ENCODE data around the gene MESD. TPM values are rescaled to one million over a fixed set of nuclear protein-coding genes. Genes with fewer than 3 reads are reported as not detected.

Gene MESD
- total RNA-seq, 2 donors from 2014 or later: 36.8 to 39.0 TPM

DNA sequence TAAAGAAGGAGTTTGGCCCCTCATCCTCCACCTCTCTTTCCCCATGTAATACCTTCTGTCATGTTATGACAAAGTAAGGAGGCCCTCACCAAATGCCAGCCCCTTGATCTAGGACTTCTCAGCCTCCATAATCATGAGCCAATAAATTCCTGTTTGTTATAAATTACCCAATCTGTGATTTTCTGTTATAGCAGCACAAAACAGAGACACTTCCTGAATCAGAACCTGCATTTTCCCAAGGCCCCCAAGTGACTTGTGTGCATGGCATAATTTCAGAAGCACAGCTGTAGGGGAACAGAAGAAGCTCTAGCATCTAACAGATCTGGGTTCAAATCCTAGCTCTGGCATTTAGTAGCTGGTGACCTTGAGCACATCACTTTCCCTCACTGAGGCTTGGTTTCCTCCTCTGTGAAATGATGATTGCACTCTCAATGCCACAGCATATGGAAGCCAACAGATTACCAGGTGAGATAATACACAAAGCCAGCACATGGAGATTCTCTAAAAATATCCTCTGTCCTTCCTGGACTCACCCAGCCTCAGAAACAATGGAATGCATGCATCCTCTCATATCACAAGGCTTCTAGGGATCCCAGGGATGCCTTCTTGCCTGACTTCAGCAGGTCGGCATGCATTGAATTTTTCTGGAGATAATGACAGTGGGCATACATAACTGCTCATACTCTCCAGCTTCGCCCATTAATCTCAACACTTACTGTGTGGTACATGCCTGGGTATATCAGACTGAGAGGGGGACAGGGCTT, 37.4 kb upstream of the MESD start:
- DNase-seq (ENCODE audit: low spot score) (no peak), ATAC-seq (ENCODE audit: insufficient number of reproducible peaks, low FRiP score, low read depth) (no peak)
- Histone ChIP-seq H3K4me3 (no peak overlapping the region), H3K27ac (no peak overlapping the region), H3K27me3 (replicated peaks; ENCODE audit: insufficient read depth) (no peaks in the 10 kb centered on the region), H3K4me1 (ENCODE audit: control insufficient read depth in 1 of 2, low read depth in 2 of 2) (peaks cover 0 to 6% of the 10 kb centered on the region in 2 donors), H3K36me3 (no peaks in the 10 kb centered on the region), H3K9me3 (no peaks in the 10 kb centered on the region)
- TF ChIP-seq, protein P1, sequence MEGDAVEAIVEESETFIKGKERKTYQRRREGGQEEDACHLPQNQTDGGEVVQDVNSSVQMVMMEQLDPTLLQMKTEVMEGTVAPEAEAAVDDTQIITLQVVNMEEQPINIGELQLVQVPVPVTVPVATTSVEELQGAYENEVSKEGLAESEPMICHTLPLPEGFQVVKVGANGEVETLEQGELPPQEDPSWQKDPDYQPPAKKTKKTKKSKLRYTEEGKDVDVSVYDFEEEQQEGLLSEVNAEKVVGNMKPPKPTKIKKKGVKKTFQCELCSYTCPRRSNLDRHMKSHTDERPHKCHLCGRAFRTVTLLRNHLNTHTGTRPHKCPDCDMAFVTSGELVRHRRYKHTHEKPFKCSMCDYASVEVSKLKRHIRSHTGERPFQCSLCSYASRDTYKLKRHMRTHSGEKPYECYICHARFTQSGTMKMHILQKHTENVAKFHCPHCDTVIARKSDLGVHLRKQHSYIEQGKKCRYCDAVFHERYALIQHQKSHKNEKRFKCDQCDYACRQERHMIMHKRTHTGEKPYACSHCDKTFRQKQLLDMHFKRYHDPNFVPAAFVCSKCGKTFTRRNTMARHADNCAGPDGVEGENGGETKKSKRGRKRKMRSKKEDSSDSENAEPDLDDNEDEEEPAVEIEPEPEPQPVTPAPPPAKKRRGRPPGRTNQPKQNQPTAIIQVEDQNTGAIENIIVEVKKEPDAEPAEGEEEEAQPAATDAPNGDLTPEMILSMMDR (IDR thresholded peaks at IDR 0.05): no peak

DNA sequence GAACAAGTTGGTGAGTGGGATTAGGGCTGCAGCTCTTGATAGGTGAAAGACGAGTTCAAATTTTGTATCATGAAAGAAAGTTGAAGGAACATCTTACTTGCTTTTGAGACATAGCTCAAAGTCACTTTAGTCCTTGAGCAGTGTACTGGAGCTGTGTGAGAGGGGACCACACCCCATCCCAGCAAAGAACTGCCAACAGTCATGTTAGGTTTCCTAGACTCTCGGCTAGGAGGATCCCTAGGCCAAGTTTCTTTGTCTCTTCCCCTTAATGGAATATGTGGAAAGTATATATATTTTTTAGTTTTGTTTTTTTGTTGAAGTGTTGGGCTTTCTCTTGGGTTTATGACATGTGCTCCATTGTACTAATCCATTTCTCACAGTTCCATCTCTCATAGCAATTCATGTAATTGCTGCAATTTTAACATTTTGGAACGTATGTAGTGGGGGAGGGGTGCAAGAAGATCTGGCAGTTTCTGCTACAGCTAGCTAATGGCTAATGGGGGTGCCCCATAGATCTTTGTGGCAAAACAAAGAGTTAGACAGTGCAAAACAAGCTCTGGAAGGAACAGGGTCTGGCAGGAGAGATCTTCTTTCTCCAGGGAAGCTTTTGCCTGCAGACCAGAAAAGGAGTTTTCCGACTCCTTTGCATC, 36.2 kb upstream of the MESD start:
- H3K27me3 ChIP-seq (replicated peaks; ENCODE audit: insufficient read depth): no peaks in the 10 kb centered on the region
- H3K9me3 ChIP-seq: no peaks in the 10 kb centered on the region
- H3K4me1 ChIP-seq (ENCODE audit: control insufficient read depth in 1 of 2, low read depth in 2 of 2): peaks cover 0 to 6% of the 10 kb centered on the region in 2 donors
- ATAC-seq (ENCODE audit: insufficient number of reproducible peaks, low FRiP score, low read depth) (no peak), DNase-seq (ENCODE audit: low spot score) (no peak)
- H3K36me3 ChIP-seq: no peaks in the 10 kb centered on the region
- TF ChIP-seq, protein P1 (IDR thresholded peaks at IDR 0.05): no peak
- no peak overlapping the region for H3K4me3 ChIP-seq
- H3K27ac ChIP-seq: no peak overlapping the region

DNA sequence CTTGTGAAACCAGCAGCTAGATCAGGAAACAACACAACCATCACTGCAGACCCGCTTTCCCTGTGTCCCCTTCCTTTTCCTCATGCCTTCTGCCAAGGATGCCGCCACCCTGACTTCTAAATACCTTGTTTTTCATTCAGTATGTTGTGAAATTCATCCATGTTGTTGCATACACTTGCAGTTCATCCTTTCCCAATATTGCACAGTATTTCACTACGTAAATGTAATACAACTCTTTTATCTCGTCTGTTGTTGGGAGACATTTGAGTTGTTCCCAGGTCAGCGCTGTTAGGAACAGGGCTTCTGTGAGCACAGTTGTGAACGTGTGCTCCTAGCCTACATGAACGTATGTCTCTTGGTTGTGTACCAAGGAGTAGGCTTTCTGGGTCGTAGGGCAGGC, 35.3 kb upstream of the MESD start:
- Histone ChIP-seq H3K4me1 (ENCODE audit: control insufficient read depth in 1 of 2, low read depth in 2 of 2) (peaks cover 0 to 6% of the 10 kb centered on the region in 2 donors), H3K4me3 (no peak overlapping the region), H3K36me3 (no peaks in the 10 kb centered on the region), H3K27me3 (replicated peaks; ENCODE audit: insufficient read depth) (no peaks in the 10 kb centered on the region), H3K9me3 (no peaks in the 10 kb centered on the region), H3K27ac (peak overlapping the region in 1 of 2 donors; percentile 22)
- ATAC-seq (ENCODE audit: insufficient number of reproducible peaks, low FRiP score, low read depth): no peak
- DNase-seq (ENCODE audit: low spot score): no peak
- TF ChIP-seq, protein P1 (IDR thresholded peaks at IDR 0.05): no peak

DNA sequence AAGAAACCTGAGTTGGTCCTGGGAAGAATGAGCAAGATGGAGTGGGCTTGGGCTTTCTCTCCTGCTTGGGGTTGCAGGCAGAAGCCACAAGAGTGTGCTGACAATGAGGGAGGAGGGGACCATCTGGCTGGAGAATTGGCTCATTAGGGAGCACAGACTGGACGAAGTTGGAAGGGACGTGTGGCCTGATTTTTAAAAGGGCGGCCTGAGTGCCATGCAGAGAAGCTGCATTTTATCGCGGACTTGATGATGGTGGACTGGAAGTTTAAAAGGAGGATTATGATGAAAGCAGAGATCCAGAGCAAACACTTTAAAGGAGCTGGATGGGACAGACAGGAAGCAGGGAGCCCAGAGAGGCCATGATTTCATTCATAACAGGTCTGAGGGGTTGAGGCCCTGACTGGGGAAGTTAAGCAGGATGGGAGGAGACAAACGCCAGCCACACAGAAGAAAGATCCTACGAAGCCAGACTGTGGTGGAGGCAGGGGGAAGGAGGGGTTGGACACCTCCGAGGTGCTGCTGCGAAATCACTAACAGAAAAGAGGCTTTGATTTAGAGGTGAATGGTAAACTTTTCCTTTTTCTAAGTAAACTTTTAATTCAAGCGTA, 34.8 kb upstream of the MESD start:
- no peak for DNase-seq (ENCODE audit: low spot score)
- H3K4me1 ChIP-seq (ENCODE audit: control insufficient read depth in 1 of 2, low read depth in 2 of 2): peaks cover 0 to 6% of the 10 kb centered on the region in 2 donors
- no peak overlapping the region for H3K4me3 ChIP-seq
- H3K27me3 ChIP-seq (replicated peaks; ENCODE audit: insufficient read depth): no peaks in the 10 kb centered on the region
- no peak for ATAC-seq (ENCODE audit: insufficient number of reproducible peaks, low FRiP score, low read depth)
- TF ChIP-seq, protein P1 (IDR thresholded peaks at IDR 0.05): no peak
- no peaks in the 10 kb centered on the region for H3K36me3 ChIP-seq
- no peaks in the 10 kb centered on the region for H3K9me3 ChIP-seq
- H3K27ac ChIP-seq: peak overlapping the region; percentile 22 to 24
